Memory B cell (primary cell): ENCODE measurements around the gene ACVR1B.
A peak's percentile ranks its signal among the peaks of the same experiment; 100 is the strongest.

Experiments
- ATAC-seq: fragments of 150-1000 bp; cut with Tn5 transposase; 2 replicates; pipeline ENCODE4 v1.10.0; 2021; ENCODE audit warnings: low read depth, mild to moderate bottlenecking, moderate library complexity
- DNase-seq, 2 donors: peaks; one replicate each; pipeline ENCODE4 v3.0.0; 2022; ENCODE audit warnings: low spot score in 2 of 2
- H3K27ac Mint-ChIP-seq: one replicate; pipeline ENCODE4 v1.8.0; 2022; ENCODE audit warnings: mild to moderate bottlenecking, moderate library complexity, mixed read lengths
- H3K27me3 Mint-ChIP-seq: one replicate; pipeline ENCODE4 v1.8.0; 2022; ENCODE audit warnings: mixed read lengths
- H3K36me3 Mint-ChIP-seq: one replicate; pipeline ENCODE4 v1.8.0; 2022; ENCODE audit warnings: mild to moderate bottlenecking, mixed read lengths
- H3K4me1 Mint-ChIP-seq: one replicate; pipeline ENCODE4 v1.8.0; 2022; ENCODE audit warnings: mixed read lengths
- H3K4me3 Mint-ChIP-seq: one replicate; pipeline ENCODE4 v1.8.0; 2022; ENCODE audit warnings: mild to moderate bottlenecking, moderate library complexity, mixed read lengths
- H3K9me3 Mint-ChIP-seq: one replicate; pipeline ENCODE4 v1.8.0; 2022; ENCODE audit warnings: mixed read lengths

Gene ACVR1B

DNA sequence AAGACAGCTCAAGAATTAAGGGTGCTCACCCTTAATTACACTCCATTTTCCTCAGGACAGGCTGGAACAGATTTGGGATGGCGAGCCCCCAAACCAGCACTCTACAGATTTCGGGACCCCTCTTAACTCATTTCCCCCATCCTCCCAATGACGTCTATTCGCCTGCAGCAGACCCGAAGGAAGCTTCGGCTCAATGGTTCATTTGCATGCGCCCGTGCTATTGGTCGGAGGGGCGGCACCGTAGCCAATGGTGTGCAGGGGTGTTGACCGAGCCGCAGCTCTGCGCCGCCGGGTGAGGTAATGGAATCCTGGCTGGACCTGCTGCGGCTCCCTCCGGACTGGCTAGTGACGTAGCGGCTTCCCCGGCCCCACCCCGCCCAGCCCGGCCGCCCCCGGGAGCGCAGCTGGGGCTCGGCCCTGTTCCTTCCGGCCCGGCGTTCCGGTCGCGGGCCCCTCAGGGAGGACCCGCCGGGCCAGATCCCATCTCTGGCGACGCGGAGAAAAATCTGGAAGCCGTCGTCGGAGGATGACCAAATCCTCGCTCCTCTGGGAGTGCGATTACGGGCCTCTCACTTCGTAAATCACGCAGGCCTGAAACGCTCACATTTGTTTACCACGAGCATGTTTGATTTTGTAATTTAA is 81.4 kb downstream of the ACVR1B start:
- Mint-ChIP-seq H3K27me3 (no peaks in the 10 kb centered on the region), H3K36me3 (no peaks in the 10 kb centered on the region), H3K4me1 (peaks cover 21% of the 10 kb centered on the region), H3K27ac (peak overlapping the region; percentile 93), H3K9me3 (no peaks in the 10 kb centered on the region), H3K4me3 (peak overlapping the region; percentile 84)
- DNase-seq: peak; percentile 79 to 82
- ATAC-seq: peak; percentile 78

DNA sequence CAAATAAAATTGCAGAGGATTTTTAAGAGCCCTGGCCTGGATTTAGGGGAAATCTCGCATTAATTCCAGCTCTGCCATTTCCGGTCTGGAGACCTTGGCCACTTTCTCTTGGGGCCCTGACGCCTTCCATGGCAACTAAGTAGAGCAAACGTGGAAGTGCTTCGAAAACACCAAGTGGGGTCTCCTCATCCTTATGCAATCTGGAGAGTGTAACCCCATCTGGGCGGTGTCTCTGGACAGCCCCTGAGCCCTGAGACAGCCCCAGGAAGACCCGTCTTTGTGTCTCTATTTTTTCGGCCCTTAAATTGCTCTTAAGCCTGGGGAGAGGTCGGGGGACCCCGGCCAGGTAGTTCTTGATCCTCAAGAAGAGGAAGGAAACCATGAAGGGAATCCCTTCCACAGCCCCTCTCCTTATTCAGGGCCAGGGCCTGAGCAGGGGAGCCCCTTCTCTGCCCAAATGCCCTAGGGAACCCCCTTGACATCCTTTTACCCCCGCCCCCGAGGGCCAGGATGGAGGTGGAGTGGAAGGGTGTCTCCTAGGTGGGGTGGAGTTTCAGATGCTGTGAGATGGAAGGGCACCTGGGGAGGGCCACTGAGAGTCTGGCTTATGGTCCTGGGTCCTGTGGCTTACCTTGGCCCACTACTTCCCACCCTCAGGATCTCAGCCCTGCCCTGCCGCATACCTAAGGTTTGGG is 82.1 kb downstream of the ACVR1B start:
- ATAC-seq (no peak), DNase-seq (no peak)
- no peaks in the 10 kb centered on the region for H3K9me3 Mint-ChIP-seq
- H3K27ac Mint-ChIP-seq: peak overlapping the region; percentile 93
- no peaks in the 10 kb centered on the region for H3K36me3 Mint-ChIP-seq
- H3K27me3 Mint-ChIP-seq: no peaks in the 10 kb centered on the region
- H3K4me3 Mint-ChIP-seq: peak overlapping the region; percentile 84
- H3K4me1 Mint-ChIP-seq: peaks cover 21% of the 10 kb centered on the region

DNA sequence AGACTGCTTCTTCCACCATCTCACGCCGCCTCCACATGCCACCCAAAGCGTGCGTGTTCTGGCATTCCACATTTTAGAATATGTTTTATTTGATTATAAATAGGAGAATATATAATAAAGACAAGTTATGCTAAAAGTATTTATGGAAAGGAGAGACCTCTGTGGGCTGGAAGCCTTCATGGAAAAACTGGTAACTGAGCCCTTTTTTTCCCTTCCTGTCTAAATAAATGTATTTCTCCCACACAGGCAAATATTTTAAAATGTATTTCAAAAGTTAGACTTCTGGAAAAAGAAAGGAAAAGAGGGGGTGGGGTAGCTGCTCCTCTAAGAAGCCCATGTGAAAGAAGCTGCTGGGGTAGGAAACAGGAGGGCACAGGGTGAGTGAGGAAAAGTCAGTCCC is 83.7 kb downstream of the ACVR1B start:
- Mint-ChIP-seq H3K9me3 (no peaks in the 10 kb centered on the region), H3K4me1 (peaks cover 24% of the 10 kb centered on the region), H3K4me3 (no peak overlapping the region), H3K27me3 (no peaks in the 10 kb centered on the region), H3K27ac (no peak overlapping the region), H3K36me3 (no peaks in the 10 kb centered on the region)
- ATAC-seq: no peak
- no peak for DNase-seq

DNA sequence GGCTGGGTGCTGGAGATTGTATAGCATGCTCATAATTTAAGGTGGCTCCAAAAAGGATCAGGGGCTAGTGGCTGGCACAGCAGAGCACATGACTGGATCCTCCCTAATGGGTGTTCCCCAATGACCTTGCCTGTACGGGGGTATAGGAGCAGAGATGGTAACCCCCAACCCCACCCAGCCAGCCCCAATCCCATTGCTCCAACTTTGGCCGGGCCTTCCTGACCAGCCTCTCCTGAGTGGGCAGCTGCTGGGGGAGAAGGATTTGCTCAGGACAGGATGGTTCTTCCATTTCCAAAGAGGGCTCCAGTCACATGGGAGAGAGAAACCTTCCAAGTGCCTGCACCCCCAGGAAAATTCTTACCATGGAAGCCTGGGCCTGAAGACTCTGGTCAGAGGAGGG is 84.4 kb downstream of the ACVR1B start:
- H3K27ac Mint-ChIP-seq: peak overlapping the region; percentile 78
- peak overlapping the region; percentile 73 for H3K4me3 Mint-ChIP-seq
- ATAC-seq (no peak), DNase-seq (no peak)
- peaks cover 28% of the 10 kb centered on the region for H3K4me1 Mint-ChIP-seq
- H3K36me3 Mint-ChIP-seq: no peaks in the 10 kb centered on the region
- H3K27me3 Mint-ChIP-seq: no peaks in the 10 kb centered on the region
- no peaks in the 10 kb centered on the region for H3K9me3 Mint-ChIP-seq

DNA sequence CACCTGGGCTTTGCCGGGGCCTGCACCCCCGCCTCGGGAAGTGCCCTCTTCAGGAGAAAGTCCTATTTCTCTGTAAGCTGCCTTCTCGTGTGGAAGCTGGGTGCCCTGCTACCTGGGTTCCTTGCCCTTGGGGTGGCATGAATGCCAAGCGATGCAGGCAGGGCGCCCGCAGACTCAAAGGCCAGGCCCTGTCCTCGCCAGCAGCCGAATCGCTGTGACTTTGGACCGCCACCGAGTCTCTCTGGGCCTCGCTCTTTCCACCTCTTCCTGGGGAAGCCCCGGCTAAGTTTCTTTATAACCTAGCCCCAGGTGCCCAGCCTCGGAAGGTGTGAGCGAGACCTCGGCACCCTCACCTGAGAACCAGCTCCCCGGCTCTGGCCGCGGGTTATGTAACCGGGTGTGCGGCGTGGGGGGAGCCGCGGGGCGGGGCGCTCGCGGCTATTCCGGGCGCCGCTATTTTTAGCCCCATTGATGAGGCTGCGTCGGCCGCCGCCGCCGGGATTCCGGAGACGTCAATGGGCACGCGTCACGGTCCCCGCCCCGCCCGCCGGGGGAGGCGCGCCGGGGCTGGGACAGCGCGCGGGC is 85.2 kb downstream of the ACVR1B start:
- Mint-ChIP-seq H3K36me3 (no peaks in the 10 kb centered on the region), H3K9me3 (no peaks in the 10 kb centered on the region), H3K27ac (peak overlapping the region; percentile 78), H3K4me3 (peak overlapping the region; percentile 73), H3K27me3 (no peaks in the 10 kb centered on the region), H3K4me1 (peaks cover 31% of the 10 kb centered on the region)
- peak; percentile 68 for ATAC-seq
- peak; percentile 84 to 87 for DNase-seq

DNA sequence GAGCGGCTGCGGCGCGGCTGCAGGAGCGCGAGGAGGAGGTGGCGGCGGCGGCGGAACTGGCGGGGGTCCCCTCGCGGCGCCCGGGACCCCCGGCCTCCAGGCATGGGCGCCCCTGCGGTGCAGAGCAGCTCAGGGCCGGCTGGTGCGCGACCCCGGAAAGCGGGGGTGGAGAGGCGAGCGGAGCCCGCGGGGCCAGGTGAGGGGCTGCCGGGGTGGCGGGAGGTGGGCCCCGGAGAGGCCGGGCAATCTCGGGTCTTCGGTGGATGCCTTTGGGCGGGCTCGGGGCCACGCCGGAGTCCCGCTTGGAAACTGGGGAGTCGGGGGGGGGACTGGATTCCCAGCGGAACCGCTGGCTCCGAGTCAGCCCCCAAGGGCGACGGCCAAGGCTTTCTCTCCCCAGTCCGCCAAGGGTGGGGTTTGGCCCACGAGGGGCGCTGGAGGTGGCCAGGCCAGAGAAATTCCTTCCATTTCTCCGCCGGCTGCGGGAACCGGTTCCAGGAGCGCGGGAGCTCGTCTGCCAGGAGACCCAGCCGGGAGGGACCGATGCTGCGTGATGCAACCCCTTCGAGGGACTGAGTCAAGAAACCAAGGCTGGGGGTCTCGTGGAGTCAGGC is 85.9 kb downstream of the ACVR1B start:
- DNase-seq: peak in 1 of 2 donors; percentile 54
- peaks cover 36% of the 10 kb centered on the region for H3K4me1 Mint-ChIP-seq
- H3K27ac Mint-ChIP-seq: no peak overlapping the region

DNA sequence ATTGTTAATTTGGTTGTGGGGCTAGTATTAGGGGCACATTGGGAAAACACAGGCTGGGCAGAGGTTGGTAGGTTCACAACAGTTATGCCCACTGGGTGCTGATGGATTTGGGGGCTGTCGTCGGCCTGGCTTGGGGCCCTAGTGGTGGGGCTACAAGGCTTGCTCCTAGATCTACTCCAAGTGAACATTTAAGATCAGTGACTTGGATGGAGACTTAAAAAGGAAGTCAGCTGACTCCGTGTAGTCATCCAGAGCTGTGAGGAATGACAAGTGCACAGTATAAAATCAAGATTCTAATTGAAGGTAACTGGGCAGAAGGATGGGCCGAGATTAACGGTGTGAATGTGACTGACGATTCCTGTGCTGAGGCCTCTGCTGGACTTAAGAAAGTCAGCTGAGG is 86.9 kb downstream of the ACVR1B start:
- H3K27me3 Mint-ChIP-seq: no peaks in the 10 kb centered on the region
- ATAC-seq: no peak
- H3K9me3 Mint-ChIP-seq: no peaks in the 10 kb centered on the region
- H3K36me3 Mint-ChIP-seq: no peaks in the 10 kb centered on the region
- H3K4me3 Mint-ChIP-seq: peak overlapping the region; percentile 50
- H3K4me1 Mint-ChIP-seq: peaks cover 33% of the 10 kb centered on the region
- H3K27ac Mint-ChIP-seq: peak overlapping the region; percentile 62
- no peak for DNase-seq

More for the DNA sequence above, 85.9 kb downstream of the ACVR1B start:
- H3K36me3 Mint-ChIP-seq: no peaks in the 10 kb centered on the region
- no peaks in the 10 kb centered on the region for H3K9me3 Mint-ChIP-seq
- no peak for ATAC-seq
- H3K4me3 Mint-ChIP-seq: peak overlapping the region; percentile 72
- H3K27me3 Mint-ChIP-seq: no peaks in the 10 kb centered on the region

DNA sequence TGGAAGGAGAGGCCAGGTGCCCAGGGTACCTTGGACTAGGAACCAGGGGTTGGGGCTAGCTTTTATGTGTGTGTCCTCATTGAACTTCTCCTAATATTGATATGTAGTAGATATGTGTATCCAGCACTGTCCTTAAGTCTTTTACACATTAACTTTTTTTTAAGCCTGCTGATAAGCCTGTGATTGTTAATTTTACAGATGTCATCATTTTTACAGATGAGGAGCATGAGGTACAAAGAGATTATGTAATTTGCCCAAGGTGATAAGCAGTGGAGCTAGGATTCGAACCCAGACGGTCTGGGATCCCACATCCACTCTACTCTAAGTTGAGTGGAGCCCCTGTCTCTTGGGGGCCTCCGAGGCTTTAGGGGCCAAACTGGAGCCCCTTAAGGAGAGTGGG is 89.5 kb downstream of the ACVR1B start:
- peaks cover 31% of the 10 kb centered on the region for H3K4me1 Mint-ChIP-seq
- ATAC-seq (no peak), DNase-seq (no peak)
- H3K27me3 Mint-ChIP-seq: no peaks in the 10 kb centered on the region
- peak overlapping the region; percentile 71 for H3K27ac Mint-ChIP-seq
- H3K9me3 Mint-ChIP-seq: no peaks in the 10 kb centered on the region
- no peak overlapping the region for H3K4me3 Mint-ChIP-seq
- H3K36me3 Mint-ChIP-seq: no peaks in the 10 kb centered on the region

DNA sequence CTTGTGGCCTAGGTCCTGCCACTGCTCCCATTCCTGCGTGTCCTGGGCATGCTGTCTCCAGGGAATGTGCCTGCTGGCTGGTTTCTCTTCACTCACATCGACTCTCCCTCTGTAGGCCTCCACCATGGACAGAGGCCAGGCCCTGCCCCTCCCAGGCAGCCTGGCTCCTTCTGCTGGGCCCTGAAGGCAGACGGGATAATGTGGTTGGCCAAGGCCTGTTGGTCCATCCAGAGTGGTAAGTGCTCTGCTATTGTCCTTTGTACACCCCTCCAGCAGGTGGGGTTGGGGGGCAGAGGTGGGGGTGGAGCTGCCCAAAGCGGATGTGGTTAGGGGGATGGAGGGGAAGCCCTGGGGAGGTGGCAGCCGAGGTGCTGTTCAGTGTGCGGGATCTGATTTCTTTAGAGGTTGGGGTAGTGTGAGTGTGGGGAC is 90.2 kb downstream of the ACVR1B start:
- peak overlapping the region; percentile 70 for H3K27ac Mint-ChIP-seq
- H3K4me1 Mint-ChIP-seq: peaks cover 29% of the 10 kb centered on the region
- ATAC-seq (peak; percentile 70), DNase-seq (peak in 1 of 2 donors; percentile 55)
- H3K27me3 Mint-ChIP-seq: no peaks in the 10 kb centered on the region
- no peaks in the 10 kb centered on the region for H3K9me3 Mint-ChIP-seq
- H3K36me3 Mint-ChIP-seq: no peaks in the 10 kb centered on the region
- peak overlapping the region; percentile 81 for H3K4me3 Mint-ChIP-seq

DNA sequence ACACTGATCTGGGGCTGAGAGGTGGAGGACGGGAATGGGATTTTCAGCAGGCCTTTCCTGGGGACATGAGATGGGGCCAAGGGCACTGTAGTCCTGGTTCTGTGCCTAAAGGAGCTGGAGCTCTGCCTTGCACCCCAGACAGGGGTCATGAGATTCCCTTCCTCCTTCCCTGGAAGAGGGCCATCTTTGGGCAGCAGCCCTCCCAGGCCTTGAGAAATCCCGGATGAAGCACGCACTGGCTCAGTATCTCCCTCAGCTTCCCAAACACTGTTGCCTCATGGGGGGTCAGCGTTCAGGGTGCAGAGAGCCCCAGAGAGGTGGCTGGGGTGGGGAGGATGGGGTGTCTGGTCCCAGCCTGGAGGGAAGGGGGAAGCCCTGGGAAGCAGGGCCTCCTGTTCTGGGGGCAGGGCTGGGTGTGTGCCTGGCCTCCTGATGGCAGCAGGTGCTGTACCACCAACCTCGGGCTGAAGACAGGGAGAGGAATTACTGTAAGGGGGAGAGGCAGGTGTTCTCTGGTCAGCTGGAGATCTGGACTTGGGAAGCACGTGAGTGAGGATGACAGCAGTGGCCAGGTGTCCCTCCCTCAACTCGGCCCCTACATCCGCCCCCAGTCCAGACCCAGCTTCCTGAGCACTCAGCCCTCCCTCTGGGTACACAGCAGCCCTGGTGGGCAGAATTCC is 91.3 kb downstream of the ACVR1B start:
- no peaks in the 10 kb centered on the region for H3K27me3 Mint-ChIP-seq
- DNase-seq: no peak
- H3K9me3 Mint-ChIP-seq: no peaks in the 10 kb centered on the region
- no peak overlapping the region for H3K4me3 Mint-ChIP-seq
- H3K36me3 Mint-ChIP-seq: no peaks in the 10 kb centered on the region
- no peak for ATAC-seq
- H3K27ac Mint-ChIP-seq: peak overlapping the region; percentile 70
- H3K4me1 Mint-ChIP-seq: peaks cover 29% of the 10 kb centered on the region

DNA sequence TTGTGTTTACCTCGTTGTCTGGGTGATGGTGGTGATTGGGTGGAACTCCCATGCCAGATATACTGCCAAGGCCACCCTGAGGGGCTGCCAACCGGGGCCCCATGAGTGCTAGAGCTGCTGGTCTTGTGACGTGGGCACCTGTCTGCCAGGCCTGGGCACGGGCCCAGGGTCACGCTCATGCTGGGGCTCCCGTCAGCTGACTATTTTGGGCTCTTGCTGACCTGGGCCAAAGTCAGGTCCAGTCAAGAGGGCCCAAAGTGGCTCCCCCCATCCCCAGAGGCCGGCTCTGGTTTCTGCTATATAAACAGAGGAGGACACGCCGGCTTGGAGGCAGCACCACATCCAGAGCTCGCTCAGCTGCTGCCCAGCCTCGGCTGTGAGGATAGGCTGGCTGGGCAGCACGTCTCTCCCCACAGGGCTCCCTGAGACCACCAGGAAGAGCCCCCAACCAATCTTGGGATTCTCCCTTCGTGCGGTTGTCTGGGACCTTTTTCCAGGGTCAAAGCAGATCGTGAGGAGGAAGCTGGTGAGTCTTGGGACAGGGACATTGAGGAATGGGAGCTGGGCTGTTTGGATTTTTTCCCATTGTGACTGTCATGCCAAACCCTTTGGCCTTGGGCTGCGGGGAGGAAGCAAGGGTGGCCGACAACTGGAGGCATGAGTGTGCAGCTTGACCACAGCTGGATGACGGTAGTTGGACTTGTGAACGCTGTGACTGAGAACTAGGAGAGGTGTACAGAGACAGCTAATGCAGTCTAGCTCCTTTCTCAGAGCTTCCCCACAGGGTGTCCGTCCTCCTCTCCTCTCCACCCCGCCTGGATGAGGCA is 92.1 kb downstream of the ACVR1B start:
- no peak overlapping the region for H3K4me3 Mint-ChIP-seq
- ATAC-seq: no peak
- DNase-seq: no peak
- H3K27me3 Mint-ChIP-seq: no peaks in the 10 kb centered on the region
- peaks cover 29% of the 10 kb centered on the region for H3K4me1 Mint-ChIP-seq
- no peak overlapping the region for H3K27ac Mint-ChIP-seq
- no peaks in the 10 kb centered on the region for H3K9me3 Mint-ChIP-seq
- H3K36me3 Mint-ChIP-seq: no peaks in the 10 kb centered on the region

DNA sequence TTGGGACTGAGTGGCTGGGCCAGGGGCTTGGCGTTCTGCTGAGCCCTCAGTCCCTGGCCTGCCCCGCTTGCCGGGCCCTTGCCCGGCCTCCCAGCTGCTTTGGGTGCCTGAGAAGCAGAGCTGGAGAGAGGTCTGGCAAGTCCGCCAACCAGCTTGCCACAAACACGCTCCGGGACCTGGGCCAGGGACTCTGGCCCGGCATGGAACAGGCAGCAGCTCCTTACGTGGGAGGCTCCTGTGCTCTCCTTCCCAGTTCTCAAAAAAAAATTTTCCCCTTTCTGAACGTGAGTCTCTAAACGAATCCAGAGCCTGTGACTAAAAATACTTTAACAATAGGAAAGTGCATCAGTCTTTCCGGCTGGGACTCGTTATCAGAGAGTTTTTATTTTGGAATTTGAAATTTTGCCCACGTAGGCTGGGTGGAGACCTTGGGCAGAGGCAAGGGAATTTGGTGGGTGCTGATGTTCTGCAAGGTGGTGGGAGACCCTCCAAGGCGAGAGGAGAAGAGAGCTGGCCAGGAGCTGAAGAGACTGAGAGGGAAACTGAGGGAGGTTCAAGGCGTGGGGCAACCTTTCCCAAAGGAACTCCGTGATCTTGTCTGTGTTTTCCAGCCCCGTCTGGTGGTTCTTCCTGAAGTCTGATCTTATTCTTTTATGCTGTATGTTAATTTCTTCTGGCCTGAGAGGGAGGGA is 92.9 kb downstream of the ACVR1B start:
- no peak overlapping the region for H3K4me3 Mint-ChIP-seq
- H3K27me3 Mint-ChIP-seq: no peaks in the 10 kb centered on the region
- DNase-seq (no peak), ATAC-seq (no peak)
- H3K27ac Mint-ChIP-seq: no peak overlapping the region
- no peaks in the 10 kb centered on the region for H3K9me3 Mint-ChIP-seq
- no peaks in the 10 kb centered on the region for H3K36me3 Mint-ChIP-seq
- H3K4me1 Mint-ChIP-seq: peaks cover 31% of the 10 kb centered on the region

DNA sequence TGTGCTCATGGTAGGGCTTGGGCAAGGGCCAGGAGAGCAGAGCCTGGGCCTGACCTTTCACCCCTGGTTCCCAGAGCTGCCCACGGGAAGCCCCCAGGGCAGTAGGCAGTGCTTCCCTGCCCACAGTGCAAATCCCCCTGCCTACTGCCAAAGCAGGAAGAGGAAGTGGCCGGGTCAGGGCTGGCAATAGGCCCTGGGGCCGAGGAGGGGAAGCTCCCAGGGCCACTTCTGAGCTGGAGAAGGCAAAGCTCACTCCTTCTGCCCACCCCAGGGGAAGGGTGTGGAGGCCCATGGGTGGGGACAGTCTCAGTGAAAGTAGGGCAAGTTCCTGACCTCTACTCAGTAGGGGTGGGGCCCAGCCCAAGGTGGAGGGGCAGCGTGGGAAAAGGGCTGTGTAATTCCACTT is 94.3 kb downstream of the ACVR1B start:
- H3K36me3 Mint-ChIP-seq: no peaks in the 10 kb centered on the region
- no peaks in the 10 kb centered on the region for H3K9me3 Mint-ChIP-seq
- no peak overlapping the region for H3K27ac Mint-ChIP-seq
- H3K4me3 Mint-ChIP-seq: no peak overlapping the region
- H3K4me1 Mint-ChIP-seq: peaks cover 40% of the 10 kb centered on the region
- ATAC-seq: no peak
- no peaks in the 10 kb centered on the region for H3K27me3 Mint-ChIP-seq
- no peak for DNase-seq
